D341Med (cell line): ENCODE measurements around the gene MIF.
"Not testable (repeated sequence)": the region's sequence is repeated elsewhere in the genome, so short reads cannot be mapped to it uniquely, and the experiment has no call there.

Source experiments
- DNase-seq: peaks from one replicate; pipeline ENCODE4 v3.0.0; 2012; ENCODE audit warnings: low spot score

MIF gene

DNA sequence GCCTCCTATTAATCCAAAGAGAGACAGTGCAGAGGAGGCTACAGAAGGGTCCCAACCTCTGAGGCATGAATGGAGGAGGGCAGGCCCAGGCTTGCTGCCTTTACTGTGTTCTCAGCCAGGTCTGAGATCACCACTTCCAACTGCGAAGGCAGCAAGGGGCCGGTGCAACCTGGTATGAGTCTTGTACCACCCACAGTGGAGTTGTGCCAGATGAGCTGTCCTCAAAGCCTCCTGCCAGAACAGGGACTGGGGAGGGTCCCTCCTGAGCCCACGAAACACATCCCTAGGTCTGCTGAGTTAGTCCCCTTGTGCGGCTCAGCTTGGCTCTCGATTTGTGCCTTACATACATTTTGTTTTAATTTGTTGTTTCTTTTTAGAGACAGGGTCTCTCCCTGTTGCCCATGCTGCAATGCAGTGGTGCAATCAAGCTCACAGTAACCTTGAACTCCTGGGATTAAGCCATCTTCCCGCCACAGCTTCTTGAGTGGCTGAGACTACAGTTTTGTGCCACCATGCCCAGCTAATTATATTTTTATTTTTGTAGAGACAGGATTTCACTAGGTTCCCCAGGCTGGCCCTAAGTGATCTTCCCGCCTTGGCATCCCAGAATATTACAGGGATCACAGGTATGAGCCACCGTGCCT, 9.3 kb downstream of the MIF start:
- no peak for DNase-seq

DNA sequence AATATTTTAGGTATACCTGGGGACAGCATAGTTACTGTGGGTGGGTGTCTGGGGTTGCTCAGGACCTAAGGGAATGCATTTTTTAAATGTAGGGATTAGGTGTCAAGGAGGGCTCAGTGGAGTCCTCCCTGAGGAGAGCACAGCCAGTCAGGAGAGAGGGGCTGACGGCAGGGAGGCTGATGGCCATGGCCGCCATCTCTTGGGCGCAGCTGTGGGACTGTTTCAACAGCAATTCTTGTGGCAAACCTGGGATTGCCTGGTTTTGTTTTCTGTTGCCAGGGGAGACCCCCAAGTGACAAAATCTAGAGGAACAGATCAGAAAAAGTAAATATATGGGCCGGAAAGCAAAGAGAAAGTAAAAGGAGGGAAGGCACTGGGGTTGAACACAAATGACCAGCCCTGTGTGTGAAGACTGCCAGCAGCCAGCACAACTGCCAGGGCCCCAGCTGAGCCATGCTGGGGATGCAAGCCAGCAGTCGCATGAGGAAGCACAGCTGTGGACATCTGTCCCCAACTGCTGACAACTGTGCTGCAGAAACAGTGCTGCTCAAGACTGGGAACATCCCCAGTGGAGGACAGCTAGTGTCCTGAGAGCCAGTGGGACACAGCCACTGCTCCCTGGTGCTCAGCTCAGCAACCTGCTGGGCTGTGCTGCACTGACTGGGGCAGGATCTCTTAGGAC, 10.5 kb downstream of the MIF start:
- no peak for DNase-seq

DNA sequence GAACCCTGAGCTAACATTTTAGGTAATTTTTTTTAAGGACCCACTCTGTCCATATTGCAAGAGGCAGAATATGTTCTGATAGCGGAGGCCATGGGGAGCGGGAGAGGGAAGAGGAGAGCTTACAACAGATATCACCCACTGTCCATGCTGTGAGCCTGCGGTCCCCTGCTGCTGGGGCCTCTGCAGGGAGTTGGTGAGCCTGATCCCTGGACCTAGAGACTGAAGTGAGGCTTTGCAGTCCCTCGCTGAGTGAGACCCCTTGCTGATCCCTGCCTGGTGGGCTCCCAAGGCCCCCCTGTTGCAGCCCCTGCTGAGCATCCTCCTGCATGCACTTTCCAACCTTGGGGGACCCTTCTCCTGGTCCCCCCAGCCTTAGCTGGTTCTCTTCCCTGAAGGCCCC, 12.5 kb downstream of the MIF start:
- DNase-seq, result no peak

DNA sequence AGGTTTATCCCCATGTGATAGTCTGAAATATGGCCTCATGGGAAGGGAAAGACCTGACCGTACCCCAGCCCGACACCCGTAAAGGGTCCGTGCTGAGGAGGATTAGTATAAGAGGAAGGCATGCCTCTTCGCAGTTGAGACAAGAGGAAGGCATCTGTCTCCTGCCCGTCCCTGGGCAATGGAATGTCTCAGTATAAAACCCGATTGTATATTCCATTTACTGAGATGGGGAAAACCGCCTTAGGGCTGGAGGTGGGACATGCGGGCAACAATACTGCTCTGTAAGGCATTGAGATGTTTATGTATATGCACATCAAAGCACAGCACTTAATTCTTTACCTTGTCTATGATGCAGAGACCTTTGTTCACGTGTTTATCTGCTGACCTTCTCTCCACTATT, 13.2 kb downstream of the MIF start:
- DNase-seq, result not testable (repeated sequence)

DNA sequence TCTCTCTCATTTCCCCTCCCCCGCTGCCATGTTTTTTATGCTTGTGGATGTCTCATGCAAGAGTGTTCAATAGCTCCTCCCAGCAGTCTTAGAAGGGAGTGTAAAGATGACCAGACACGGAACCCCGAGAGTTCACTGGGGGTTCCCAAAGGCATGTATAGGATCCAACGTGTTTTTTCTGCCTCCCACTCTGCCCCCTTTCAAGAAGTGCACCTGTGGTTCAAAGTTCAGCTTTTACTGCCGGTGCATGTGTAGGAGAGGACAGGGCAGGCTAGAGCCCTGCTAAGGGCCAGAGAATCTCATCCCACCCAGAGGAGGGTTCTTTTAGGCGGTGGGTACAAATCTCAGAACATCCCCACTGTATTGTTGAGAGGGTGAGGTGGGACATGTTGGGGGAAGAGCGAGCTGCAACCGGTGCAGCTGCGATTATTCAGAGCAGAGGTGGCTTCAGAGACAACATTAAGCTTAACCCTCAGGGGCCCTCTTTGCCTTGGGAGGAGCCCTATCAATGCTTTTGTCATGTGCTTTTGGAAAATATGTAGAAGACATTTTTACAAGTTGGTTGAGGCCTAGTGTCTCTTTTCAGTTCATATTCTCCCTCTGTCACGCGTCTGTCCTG, 14.5 kb downstream of the MIF start:
- DNase-seq, result no peak

DNA sequence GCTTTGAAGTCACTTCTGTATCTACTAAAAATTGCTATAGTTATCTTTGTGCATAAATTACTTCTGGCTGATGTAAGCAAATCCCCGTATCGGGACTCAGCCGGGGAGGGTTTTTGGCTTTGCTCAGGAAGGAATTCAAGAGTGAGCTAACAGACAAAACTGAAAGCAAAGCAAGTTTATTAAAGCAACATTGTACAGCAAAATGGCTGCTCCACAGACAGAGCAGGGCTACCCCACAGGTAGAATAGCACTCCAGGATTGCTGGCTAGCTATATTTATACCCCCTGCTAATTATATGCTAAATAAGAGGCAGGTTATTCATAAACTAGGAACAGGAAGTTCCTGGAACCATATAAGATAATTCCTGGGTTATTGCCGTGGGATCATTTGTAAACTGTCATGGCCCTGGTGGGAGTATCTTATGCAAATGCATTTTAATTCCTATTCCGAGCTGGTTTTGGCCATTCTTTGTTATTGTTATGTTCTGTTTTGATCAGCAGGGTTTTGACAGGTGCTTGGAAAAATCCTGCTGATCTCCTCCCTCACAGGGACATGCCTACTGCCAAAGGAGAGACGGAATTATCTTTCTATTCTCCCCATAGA, 15.2 kb downstream of the MIF start:
- no peak for DNase-seq

DNA sequence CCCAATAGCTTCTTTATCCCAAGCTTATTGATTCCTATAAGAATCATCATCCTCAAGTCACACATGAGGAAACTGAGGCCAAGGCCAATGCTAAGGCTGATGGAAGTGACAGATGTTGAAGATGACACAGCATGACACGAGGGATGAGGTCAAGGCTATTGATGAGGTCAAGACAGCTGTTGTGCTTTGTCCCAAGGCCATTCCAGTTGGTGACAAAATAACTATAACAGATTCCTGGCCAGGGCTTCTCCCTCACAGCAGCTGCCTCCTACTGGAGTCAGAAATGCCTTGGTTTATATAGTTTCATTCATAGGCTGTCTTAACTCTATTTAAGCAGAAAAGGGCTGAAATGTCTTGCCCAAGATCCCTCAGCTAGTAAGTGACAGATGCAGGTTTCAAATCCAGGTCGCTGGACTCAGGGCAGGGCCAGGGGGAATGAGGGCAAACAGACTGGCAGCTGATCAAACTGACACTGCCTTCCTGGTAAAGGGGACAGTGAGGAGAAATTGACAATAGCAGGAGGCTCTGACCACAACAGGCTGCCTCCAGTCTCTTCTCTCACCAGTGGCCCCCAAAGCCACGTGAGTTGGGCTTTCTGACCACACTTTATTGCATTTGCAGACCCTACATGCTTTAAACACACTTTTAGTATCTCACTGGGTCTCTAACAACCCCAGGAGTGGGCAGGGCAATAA, 16.5 kb downstream of the MIF start:
- no peak for DNase-seq

DNA sequence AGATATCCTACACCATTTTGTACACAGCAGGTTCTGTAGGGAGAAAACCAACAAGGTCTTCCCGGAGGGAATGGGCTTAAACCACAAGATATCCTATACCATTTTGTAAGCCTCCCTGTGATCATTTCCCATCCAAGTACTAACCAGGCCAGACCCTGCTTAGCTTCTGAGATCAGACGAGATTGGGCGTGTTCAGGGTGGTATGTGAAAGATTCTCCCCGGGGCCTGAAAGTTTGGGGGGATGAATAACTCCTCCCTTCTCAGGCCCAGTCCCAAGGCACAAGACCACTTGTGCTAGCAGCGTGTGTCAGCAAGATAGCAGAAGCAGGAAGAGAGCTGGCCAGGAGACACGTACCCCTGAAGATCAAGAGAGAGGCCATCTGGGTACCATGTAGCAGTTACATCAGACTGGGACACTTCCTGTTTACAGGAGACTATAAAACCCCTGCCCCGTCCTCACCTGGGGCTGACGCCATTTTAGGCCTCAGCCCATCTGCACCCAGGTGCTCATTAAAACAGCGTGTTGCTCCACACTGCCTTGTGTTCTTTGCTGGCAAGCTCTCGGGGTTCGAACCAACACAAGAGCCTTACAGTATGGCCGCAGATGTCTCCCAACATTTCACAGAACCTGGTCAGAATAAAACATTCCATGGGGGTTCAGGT, 17.3 kb downstream of the MIF start:
- DNase-seq, result no peak

DNA sequence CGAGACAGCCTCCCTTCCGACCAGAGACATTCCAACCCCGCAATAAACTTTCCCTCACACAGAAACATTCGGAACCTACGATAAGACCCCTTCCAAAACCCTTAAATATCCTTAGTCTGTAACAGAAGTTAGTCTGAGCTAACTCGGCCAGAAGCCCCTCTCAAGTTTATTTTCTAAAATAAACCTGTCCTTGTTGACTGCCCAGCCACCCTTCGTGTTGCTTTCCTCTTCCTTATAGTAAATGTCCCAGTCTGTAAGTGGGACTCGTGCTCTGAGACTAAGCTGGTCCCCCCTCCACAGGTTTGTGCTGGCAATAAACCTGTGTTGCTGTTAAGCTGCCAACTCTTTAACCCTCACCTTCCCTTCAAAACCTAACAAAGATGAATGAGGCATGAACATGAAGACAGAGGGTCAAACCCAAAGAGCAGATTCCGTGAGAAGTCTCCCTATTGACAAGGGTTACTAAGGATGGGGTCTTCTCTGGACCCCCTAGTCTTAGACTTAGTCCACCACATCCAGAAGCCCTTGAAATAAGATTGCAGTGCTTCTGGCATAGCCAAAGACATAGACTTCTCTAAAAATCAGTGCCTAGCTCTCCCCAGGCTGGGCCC, 18.2 kb downstream of the MIF start:
- no peak for DNase-seq

DNA sequence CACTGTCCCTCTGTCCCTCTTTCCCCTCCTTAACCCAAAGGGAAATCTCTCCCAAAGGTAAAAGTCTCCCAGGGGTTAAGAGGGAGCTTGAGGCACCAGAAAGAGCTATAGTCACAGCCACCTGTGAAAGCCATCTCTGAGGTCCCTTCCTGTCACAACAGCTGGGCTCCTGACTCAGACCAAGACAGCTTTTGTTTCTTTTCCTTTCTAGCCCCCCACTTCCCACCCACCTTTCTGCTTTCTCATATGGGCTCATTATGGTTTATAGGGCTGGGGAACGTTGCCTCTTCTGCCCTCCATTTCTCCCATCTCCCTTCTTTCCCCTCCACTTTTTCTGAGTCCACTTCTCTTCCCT, 19.1 kb downstream of the MIF start:
- DNase-seq, result no peak

DNA sequence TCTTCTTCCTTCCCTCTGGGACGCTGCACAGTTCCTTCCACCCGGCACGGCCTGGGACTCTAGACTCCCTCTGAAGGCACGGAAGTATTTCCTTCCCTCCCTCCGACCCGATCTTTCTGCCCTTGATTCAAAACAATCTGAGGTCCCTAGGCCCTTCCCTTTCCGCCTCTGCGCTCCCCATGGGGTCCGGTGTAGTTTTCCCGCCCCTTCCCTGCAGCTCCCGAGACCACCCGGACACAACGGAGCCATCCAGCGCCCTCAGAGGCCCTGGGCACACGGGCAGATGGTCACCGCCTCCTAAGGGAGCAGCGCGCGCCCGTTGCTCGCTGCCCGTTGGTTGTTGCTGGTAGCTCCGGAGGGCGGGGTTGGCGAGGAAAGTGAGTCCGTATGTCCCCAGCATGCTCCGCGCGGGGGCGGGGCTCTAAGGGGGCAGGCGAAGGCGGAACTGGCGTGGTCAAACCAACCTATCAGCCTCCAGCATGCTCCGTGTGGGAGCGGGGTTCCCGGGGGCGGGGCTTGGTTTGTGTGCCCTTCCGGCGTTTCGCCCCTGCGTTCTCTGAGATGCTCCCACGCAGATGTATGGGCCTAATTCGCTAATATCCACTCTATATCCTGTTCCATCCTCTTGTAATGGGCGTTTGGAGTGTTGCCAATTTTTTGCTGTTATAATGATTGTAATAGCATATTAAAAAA, 19.6 kb downstream of the MIF start:
- peak; percentile 99 for DNase-seq

DNA sequence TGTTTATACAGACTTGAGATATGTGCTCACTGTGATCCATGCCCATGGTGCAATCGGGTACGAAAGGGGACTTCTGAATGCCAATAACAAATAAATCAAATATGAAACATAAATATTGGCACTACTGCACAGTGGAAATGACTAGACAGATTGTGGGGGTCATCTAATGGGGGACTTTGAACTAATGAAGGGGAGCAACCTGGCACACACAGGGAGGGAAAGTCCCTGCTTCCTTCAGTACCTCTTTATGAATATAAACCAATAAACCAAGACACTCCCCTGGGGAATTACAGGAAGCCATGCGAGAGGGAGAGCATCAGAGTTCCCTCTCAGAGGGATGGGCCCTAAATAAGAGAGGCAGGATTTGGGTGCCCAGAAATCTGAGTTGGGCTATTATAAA, 21.1 kb downstream of the MIF start:
- DNase-seq, result no peak

DNA sequence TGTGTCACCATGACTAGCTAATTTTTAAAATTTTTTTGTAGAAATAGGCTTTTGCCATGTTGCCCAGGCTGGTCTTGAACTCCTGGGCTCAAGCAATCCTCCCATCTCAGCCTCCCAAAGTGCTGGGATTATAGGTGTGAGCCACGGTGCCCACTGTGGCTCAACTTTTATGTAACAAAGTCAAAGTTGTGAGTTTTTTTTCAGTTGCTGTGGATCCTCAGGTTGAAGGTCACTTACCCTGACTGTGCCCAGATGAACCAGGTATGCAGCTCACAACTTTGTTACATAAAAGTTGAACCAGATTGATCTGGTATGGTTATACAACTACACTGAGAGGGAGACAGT, 26.1 kb downstream of the MIF start:
- DNase-seq, result not testable (repeated sequence)

DNA sequence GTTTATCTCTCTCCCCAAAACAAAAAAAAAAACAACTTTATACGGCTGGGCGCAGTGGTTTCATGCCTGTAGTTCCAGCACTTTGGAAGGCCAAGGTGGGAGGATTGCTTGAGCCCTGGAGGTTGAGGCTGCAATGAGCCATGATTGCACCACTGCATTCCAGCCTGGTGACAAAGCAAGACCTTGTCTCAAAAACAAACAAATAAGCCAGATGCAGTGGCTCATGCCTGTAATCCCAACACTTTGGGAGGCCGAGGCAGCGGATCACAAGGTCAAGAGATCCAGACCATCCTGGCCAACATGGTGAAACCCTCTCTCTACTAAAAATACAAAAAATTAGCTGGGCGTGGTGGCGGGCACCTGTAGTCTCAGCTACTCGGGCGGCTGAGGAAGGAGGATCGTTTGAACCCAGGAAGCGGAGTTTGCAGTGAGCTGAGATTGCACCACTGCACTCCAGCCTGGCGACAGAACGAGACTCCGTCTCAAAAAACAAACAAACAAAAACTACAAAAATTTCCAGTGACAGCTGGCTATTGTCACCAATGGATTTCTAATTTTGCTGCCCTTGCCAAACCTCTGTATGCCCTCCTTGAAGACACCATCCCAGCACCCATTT, 27.5 kb downstream of the MIF start:
- not testable (repeated sequence) for DNase-seq

DNA sequence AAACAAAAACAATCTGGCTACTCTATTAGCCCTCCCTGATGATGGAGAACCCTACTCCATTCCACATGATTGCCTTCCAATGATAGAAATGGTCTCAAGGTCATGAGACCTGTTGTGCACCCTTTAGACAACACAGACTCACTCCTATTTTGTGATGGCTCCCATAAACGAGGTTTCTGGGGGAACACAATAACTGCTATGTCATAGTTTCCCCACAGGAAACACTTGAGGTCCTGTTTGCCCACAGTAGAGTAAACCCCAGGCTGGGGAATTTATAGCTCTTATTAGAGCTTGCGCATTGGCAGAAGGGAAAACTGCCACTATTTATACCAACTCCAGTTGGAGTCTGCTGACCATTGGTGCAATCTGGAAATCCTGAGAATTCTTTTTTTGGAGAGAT, 28.7 kb downstream of the MIF start:
- DNase-seq, result no peak

DNA sequence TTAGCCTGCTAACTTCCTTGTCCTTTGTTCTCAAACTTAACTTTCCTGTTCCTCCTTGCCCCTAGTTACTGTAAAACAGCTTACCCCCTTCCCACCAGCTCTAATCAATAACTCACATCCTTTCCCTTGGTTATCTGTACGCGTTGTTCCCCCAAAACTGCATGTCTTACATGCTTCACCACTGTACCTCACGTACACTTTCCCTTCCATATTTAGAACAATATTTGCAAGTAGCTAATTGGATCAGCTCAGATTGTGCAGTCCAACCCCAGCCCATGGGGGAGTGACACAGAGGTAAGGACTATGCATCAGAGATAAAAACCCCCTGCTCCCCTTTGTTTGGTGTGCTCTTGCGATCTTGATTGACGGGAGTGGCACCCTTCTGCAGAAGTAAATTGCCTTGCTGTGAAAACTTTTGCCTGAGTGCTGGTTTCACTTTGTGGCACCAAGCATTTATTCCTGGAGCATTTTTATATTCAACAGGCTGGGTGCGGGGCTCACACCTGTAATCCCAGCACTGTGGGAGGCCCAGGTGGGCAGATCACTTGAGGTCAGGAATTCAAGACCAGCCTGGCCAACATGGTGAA, 30.9 kb downstream of the MIF start:
- no peak for DNase-seq

DNA sequence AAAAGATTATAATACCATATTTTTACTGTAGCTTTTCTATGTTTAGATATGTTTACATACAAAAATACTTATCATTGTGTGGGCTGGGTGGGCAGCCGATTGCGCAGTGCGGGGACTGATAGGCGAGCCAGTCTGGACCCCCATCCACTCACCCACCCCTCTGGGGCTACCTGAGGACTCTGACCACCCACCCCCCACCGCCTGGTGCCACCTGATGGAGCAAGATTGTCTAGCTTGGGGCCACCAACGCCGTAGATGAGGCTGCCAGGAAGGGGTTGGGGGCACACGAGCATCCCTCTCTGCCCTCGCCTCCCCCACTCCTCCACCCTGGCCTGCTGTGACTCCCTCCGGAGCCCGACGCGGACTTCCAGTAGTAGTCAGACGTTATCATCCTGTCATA, 32.4 kb downstream of the MIF start:
- DNase-seq, result no peak

DNA sequence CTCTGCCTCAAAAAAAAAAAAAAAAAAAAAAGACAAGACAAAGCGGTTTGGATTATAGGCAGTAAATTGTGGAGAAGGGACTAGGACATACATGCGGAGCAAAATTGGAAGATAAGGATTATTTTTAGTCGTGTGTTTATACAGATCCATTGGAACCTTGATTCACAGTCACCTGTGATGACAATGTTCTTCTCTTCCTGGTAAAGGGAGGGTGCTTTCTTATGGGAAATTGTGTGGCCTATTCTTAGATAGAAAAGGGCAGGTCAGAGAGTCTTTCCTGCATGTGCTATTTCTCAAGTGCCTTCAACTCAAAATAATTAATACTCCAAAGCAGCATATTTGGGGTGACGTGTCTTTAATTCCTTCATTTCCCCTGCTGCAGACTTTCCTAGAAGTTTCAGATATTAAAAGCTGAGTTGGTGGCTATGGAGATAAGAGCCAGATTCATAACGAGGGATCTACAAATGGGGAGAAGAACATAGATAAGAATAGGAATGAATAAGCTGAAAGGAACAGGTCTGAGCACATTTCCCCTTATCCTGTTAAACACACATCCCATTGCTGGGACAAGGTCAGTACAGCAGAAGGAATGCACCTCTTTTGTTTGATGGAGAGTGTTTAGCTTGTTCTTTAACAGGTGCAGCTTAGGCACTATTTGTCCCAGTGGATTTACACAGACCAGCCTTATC, 44.3 kb downstream of the MIF start:
- no peak for DNase-seq

DNA sequence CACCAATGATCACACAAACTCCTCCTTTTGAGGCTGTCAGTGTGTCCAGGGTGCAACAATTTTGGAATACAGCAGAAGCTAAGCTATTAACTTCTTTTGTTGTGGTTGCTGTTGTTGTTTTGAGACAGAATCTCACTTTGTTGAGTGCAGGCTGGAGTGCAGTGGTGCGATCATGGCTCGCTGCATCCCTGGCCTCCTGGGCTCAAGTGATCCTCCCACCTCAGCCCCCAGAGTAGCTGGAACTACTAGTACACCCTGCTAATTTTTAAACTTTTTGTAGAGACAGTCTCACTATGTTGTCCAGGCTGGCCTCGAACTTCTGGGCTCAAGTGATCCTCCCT, 44.8 kb downstream of the MIF start:
- no peak for DNase-seq

DNA sequence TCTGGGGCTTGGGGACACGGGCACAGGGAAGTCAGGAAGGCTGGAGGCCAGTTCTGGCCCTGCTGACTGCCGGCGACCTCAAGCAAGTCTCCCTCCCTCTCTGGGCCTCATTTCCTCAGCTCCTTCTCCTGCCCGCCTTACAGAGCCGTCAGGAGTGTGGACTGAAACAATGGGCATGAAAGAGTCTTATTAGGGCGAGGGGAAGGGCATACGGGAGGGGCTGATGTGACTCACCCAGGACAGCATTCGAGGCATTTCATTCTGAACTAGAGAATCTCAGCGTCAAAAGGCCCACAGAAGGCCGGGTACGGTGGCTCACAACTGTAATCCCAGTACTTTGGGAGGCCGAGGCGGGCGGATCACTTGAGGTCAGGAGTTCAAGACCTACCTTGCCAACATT, 46.0 kb downstream of the MIF start:
- DNase-seq, result not testable (repeated sequence)
